Trophoblast cell (in vitro differentiated cells and primary cell): ENCODE data around the gene SIPA1L3.

Experiments
- DNase-seq, 2 donors: peaks; one replicate each; pipeline ENCODE4 v3.0.0-alpha.2; 2016
- H2AFZ ChIP-seq: 2 replicates; pipeline ENCODE4 v1.6.1; 2013; ENCODE audit warnings: low read length, moderate library complexity, mild to moderate bottlenecking; ENCODE audit not compliant: insufficient read depth, poor library complexity
- H2AK5ac ChIP-seq: 2 replicates; pipeline ENCODE4 v1.6.1; 2013; ENCODE audit warnings: mild to moderate bottlenecking, low read length
- H2BK120ac ChIP-seq: 2 replicates; pipeline ENCODE4 v1.6.1; 2013; ENCODE audit warnings: low read length, mild to moderate bottlenecking, moderate library complexity; ENCODE audit not compliant: insufficient read depth, poor library complexity
- H2BK12ac ChIP-seq: 2 replicates; pipeline ENCODE4 v1.6.1; 2013; ENCODE audit warnings: mild to moderate bottlenecking, low read length, moderate library complexity
- H2BK5ac ChIP-seq: 2 replicates; pipeline ENCODE4 v1.6.1; 2013; ENCODE audit warnings: low read length, low read depth, moderate library complexity, mild to moderate bottlenecking; ENCODE audit not compliant: poor library complexity
- H3K14ac ChIP-seq: 2 replicates; pipeline ENCODE4 v1.6.1; 2013; ENCODE audit warnings: mild to moderate bottlenecking, low read length
- H3K18ac ChIP-seq: 2 replicates; pipeline ENCODE4 v1.6.1; 2013; ENCODE audit warnings: mild to moderate bottlenecking, low read length
- H3K23ac ChIP-seq: 2 replicates; pipeline ENCODE4 v1.6.1; 2013; ENCODE audit warnings: low read length
- H3K27ac ChIP-seq: 2 replicates; pipeline ENCODE4 v1.5.1; 2013; ENCODE audit warnings: low read depth, mild to moderate bottlenecking, inconsistent platforms, low read length, moderate library complexity
- H3K27me3 ChIP-seq: 2 replicates; pipeline ENCODE4 v1.6.1; 2013; ENCODE audit warnings: inconsistent platforms, mild to moderate bottlenecking, low read length, moderate library complexity; ENCODE audit not compliant: insufficient read depth
- H3K36me3 ChIP-seq, 2 experiments: 1 replicate in 1 of 2; 2 replicates in 1 of 2; pipeline ENCODE4 v1.6.1; 2013; ENCODE audit warnings: low read length in 2 of 2, mild to moderate bottlenecking in 2 of 2, moderate library complexity in 1 of 2; ENCODE audit not compliant: insufficient read depth in 2 of 2, control insufficient read depth in 1 of 2
- H3K4ac ChIP-seq: 2 replicates; pipeline ENCODE4 v1.6.1; 2013; ENCODE audit warnings: low read depth, mild to moderate bottlenecking, low read length, moderate library complexity
- H3K4me1 ChIP-seq, 2 experiments: 1 replicate in 1 of 2; 2 replicates in 1 of 2; pipeline ENCODE4 v1.6.1; 2013; ENCODE audit warnings: low read length in 2 of 2, mild to moderate bottlenecking in 2 of 2, moderate library complexity in 1 of 2; ENCODE audit not compliant: insufficient read depth in 2 of 2, control insufficient read depth in 1 of 2
- H3K4me2 ChIP-seq: 2 replicates; pipeline ENCODE4 v1.6.1; 2013; ENCODE audit warnings: inconsistent platforms, mild to moderate bottlenecking, low read length, moderate library complexity
- H3K4me3 ChIP-seq: 2 replicates; pipeline ENCODE4 v1.5.1; 2013; ENCODE audit warnings: mild to moderate bottlenecking, low read depth, low read length, inconsistent platforms
- H3K79me1 ChIP-seq: one replicate; pipeline ENCODE4 v1.6.1; 2013; ENCODE audit warnings: low read length
- H3K79me2 ChIP-seq: 2 replicates; pipeline ENCODE4 v1.6.1; 2013; ENCODE audit warnings: low read length, mild to moderate bottlenecking; ENCODE audit not compliant: control insufficient read depth, insufficient read depth, poor library complexity
- H3K9ac ChIP-seq: 2 replicates; pipeline ENCODE4 v1.6.1; 2013; ENCODE audit warnings: mild to moderate bottlenecking, low read length
- H3K9me3 ChIP-seq: 2 replicates; pipeline ENCODE4 v1.6.1; 2013; ENCODE audit warnings: low read depth, mild to moderate bottlenecking, control low read depth, inconsistent platforms, low read length; ENCODE audit not compliant: insufficient read depth
- H4K12ac ChIP-seq: 2 replicates; pipeline ENCODE4 v1.6.1; 2013; ENCODE audit warnings: low read depth, mild to moderate bottlenecking, low read length, moderate library complexity
- H4K8ac ChIP-seq: 2 replicates; pipeline ENCODE4 v1.6.1; 2013; ENCODE audit warnings: low read depth, mild to moderate bottlenecking, low read length, moderate library complexity
- H4K91ac ChIP-seq: one replicate; pipeline ENCODE4 v1.6.1; 2013; ENCODE audit warnings: low read depth, mild to moderate bottlenecking, low read length, moderate library complexity
- WGBS: extraction: QIAGEN DNeasy Blood & Tissue Kit; methylation state at CpG from one replicate; pipeline ENCODE4 v1.1.7; 2013; ENCODE audit warnings: missing lambda C conversion rate; ENCODE audit not compliant: insufficient read length, insufficient coverage; ENCODE audit errors: extremely low coverage; 5-methylcytosine and 5-hydroxymethylcytosine counted together

SIPA1L3 gene

DNA sequence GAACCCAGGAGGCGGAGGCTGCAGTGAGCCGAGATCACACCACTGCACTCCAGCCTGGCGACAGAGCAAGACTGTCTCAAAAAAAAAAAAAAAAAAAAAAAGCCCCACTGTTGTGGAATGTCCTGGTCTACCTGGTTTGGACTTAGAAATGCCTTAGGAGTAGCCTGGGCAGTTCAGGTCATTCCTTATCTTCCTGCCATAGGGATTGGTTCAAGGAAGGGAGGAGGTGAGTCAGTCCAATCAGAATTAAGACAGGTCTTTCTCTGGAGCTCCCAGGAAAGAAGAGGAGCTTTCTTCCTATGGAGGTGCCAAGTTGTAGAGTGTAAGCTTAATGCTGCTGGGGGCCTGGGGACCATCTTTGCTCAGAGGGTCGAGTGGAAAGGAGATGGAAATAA is 44.8 kb downstream of the SIPA1L3 start:
- Histone ChIP-seq H3K79me1 (no peaks in the 10 kb centered on the region), H3K4me2 (no peak overlapping the region), H4K91ac (no peak overlapping the region), H3K4ac (no peak overlapping the region), H3K9me3 (no peaks in the 10 kb centered on the region), H3K4me1 (peaks cover 0 to 4% of the 10 kb centered on the region in 2 experiments), H3K18ac (no peak overlapping the region), H2AFZ (no peak overlapping the region), H2BK120ac (no peak overlapping the region), H3K27ac (peak overlapping the region; percentile 30), H2AK5ac (no peak overlapping the region), H4K8ac (no peak overlapping the region), H2BK5ac (no peak overlapping the region), H3K4me3 (no peak overlapping the region), H3K9ac (no peak overlapping the region), H4K12ac (no peak overlapping the region), H3K14ac (no peak overlapping the region), H2BK12ac (no peak overlapping the region), H3K27me3 (no peaks in the 10 kb centered on the region), H3K23ac (no peak overlapping the region), H3K79me2 (peaks cover 5% of the 10 kb centered on the region), H3K36me3 (no peaks in the 10 kb centered on the region)
- DNase-seq: peak; percentile 66 to 83
- WGBS: no CpG with 5 or more reads among the region's 4 CpGs

DNA sequence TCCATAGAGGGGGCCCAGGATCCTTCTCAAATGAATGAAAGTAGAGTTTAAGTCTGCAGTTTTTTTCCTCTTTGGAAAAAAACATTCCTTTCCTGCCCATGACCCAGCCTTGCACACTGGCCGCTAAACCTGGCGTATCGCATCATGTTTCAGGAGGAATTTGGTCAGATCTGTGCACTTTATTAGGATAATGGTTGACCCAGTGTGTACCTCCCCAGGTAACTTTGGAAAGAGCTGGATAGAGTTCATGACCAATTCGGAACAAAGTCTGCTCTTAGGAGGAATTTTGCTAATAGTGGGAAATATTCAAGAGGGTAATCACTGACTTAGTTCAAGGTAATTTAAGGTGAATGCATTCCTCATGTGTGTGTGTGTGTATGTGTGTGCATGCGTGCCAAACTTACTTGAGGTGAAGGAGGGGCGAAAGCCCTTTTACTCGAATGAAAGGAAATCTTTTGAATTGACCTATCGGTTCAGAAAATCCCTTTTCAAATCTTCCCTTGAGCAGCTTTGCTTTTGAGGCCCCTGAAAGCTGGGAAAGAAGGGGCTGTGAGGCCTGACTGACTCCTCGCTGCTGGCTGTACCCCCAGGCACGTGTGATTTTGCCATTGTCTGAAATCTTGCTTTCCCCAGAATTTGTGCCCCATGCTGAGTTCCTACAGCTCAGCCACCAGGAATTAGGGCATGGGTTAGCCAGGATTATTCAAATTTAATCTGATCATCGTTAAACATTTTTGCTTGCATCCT is 46.3 kb downstream of the SIPA1L3 start:
- Histone ChIP-seq H3K14ac (no peak overlapping the region), H2BK120ac (no peak overlapping the region), H3K79me2 (peaks cover 4% of the 10 kb centered on the region), H3K36me3 (no peaks in the 10 kb centered on the region), H3K23ac (no peak overlapping the region), H3K4ac (no peak overlapping the region), H3K79me1 (no peaks in the 10 kb centered on the region), H3K27me3 (no peaks in the 10 kb centered on the region), H3K9ac (no peak overlapping the region), H2AK5ac (no peak overlapping the region), H3K27ac (no peak overlapping the region), H2AFZ (no peak overlapping the region), H4K12ac (no peak overlapping the region), H3K9me3 (no peaks in the 10 kb centered on the region), H2BK5ac (no peak overlapping the region), H3K4me2 (no peak overlapping the region), H3K18ac (no peak overlapping the region), H4K8ac (no peak overlapping the region), H3K4me1 (peaks cover 0 to 4% of the 10 kb centered on the region in 2 experiments), H3K4me3 (no peak overlapping the region), H4K91ac (no peak overlapping the region), H2BK12ac (no peak overlapping the region)
- peak in 1 of 2 donors; percentile 15 for DNase-seq
- no CpG with 5 or more reads among the region's 11 CpGs for WGBS

DNA sequence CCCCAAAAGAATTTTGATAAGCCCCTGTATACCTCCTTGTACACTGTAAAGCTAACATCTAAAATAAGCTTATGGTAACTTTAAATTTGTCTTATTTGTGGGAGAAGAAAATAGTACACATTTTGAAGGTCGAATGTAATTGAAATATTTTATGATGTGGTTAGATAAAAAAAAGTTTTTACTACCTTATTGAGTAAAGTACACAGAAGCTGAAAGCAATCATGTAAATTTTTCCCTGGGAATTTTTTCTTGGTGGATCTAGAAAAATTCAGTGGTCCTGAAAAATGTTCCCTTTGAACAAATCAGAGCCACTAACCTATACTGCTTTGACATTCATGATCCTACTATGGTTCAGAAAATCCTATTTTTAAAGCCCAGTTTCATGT is 46.9 kb downstream of the SIPA1L3 start:
- no peak overlapping the region for H3K18ac ChIP-seq
- H3K4me3 ChIP-seq: no peak overlapping the region
- H3K4me2 ChIP-seq: no peak overlapping the region
- H3K79me1 ChIP-seq: no peaks in the 10 kb centered on the region
- no peak overlapping the region for H3K23ac ChIP-seq
- no peak overlapping the region for H3K14ac ChIP-seq
- no peak overlapping the region for H2BK12ac ChIP-seq
- 100% methylated on average over 1 of the region's 1 CpG for WGBS
- no peaks in the 10 kb centered on the region for H3K27me3 ChIP-seq
- no peak overlapping the region for H4K12ac ChIP-seq
- DNase-seq: no peak
- H2AFZ ChIP-seq: no peak overlapping the region
- H3K4me1 ChIP-seq: peaks cover 0 to 4% of the 10 kb centered on the region in 2 experiments
- no peak overlapping the region for H2AK5ac ChIP-seq
- H3K4ac ChIP-seq: no peak overlapping the region
- H3K79me2 ChIP-seq: peaks cover 4% of the 10 kb centered on the region
- H3K36me3 ChIP-seq: no peaks in the 10 kb centered on the region
- H2BK5ac ChIP-seq: no peak overlapping the region
- no peak overlapping the region for H2BK120ac ChIP-seq
- no peaks in the 10 kb centered on the region for H3K9me3 ChIP-seq
- H4K8ac ChIP-seq: no peak overlapping the region
- no peak overlapping the region for H3K27ac ChIP-seq
- no peak overlapping the region for H4K91ac ChIP-seq
- H3K9ac ChIP-seq: no peak overlapping the region

DNA sequence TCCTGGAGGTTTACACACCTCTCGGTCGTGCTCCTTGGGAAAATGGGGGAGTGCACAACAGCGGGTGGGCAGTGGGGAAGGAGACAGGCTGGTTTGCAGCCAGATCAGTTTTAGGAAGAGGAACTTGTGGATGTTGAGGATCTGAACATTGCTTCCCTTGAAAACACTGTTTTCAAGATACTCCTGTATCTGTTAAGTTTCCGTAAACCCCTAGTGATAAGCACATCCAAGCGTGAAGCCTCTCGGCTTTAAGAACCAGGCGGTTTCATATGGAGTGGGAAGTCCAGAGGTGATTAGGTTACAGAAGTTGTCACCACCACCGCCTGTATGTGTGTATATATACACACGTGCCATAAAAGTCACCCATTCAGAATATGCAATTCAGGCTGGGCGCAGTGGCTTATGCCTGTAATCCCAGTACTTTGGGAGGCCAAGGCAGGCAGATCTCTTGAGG is 47.4 kb downstream of the SIPA1L3 start:
- Histone ChIP-seq H2BK12ac (no peak overlapping the region), H3K4me2 (no peak overlapping the region), H3K27ac (no peak overlapping the region), H3K79me2 (peaks cover 4% of the 10 kb centered on the region), H4K12ac (no peak overlapping the region), H2BK120ac (no peak overlapping the region), H2BK5ac (no peak overlapping the region), H2AFZ (no peak overlapping the region), H3K79me1 (no peaks in the 10 kb centered on the region), H3K9ac (no peak overlapping the region), H3K23ac (no peak overlapping the region), H4K91ac (no peak overlapping the region), H3K4me1 (peaks cover 0 to 4% of the 10 kb centered on the region in 2 experiments), H3K9me3 (no peaks in the 10 kb centered on the region), H3K27me3 (no peaks in the 10 kb centered on the region), H3K18ac (no peak overlapping the region), H3K14ac (no peak overlapping the region), H3K4ac (no peak overlapping the region), H3K4me3 (no peak overlapping the region), H3K36me3 (no peaks in the 10 kb centered on the region), H2AK5ac (no peak overlapping the region), H4K8ac (no peak overlapping the region)
- DNase-seq: no peak
- WGBS: no CpG with 5 or more reads among the region's 10 CpGs
